Glutamatergic neuron (in vitro differentiated cells): ENCODE measurements around the gene GRID1. TPM values are rescaled to one million over a fixed set of nuclear protein-coding genes. Genes with fewer than 3 reads are reported as not detected.

Experiments
- DNase-seq: peaks from one replicate; pipeline ENCODE4 v3.0.0; 2022
- H3K27ac Mint-ChIP-seq: one replicate; pipeline ENCODE4 v1.8.0; 2020; ENCODE audit warnings: mild to moderate bottlenecking, mixed read lengths, inconsistent platforms; ENCODE audit not compliant: unreplicated experiment
- H3K27me3 Mint-ChIP-seq: one replicate; pipeline ENCODE4 v1.8.0; 2020; ENCODE audit warnings: mild to moderate bottlenecking, moderate library complexity, mixed read lengths, inconsistent platforms; ENCODE audit not compliant: unreplicated experiment
- H3K36me3 Mint-ChIP-seq: one replicate; pipeline ENCODE4 v1.8.0; 2020; ENCODE audit warnings: mild to moderate bottlenecking, mixed read lengths, inconsistent platforms; ENCODE audit not compliant: unreplicated experiment
- H3K4me1 Mint-ChIP-seq: one replicate; pipeline ENCODE4 v1.8.0; 2020; ENCODE audit warnings: mild to moderate bottlenecking, low read depth, mixed read lengths, inconsistent platforms; ENCODE audit not compliant: unreplicated experiment
- H3K4me3 Mint-ChIP-seq: one replicate; pipeline ENCODE4 v1.8.0; 2020; ENCODE audit warnings: mild to moderate bottlenecking, mixed read lengths, inconsistent platforms; ENCODE audit not compliant: unreplicated experiment
- H3K9me3 Mint-ChIP-seq: one replicate; pipeline ENCODE4 v1.8.0; 2020; ENCODE audit warnings: mild to moderate bottlenecking, moderate library complexity, mixed read lengths, inconsistent platforms; ENCODE audit not compliant: unreplicated experiment
- CTCF ChIP-seq: fragments of 200-600 bp; sonication (generic); IDR thresholded peaks from one replicate; pipeline ENCODE4 v1.5.0; 2021; ENCODE audit not compliant: partially characterized antibody, unreplicated experiment
- total RNA-seq: library from RNA; stranded (reverse); fragmentation: NEBNext Ultra II Directional; extraction: Animal tissue kit (Norgen Biotek cat#: 25700); gene quantifications from one replicate; pipeline ENCODE4 v1.2.1, GENCODE V29; 2021; ENCODE audit not compliant: unreplicated experiment

The GRID1 gene
- total RNA-seq, 1 donor from 2014 or later = 8.0 TPM

DNA sequence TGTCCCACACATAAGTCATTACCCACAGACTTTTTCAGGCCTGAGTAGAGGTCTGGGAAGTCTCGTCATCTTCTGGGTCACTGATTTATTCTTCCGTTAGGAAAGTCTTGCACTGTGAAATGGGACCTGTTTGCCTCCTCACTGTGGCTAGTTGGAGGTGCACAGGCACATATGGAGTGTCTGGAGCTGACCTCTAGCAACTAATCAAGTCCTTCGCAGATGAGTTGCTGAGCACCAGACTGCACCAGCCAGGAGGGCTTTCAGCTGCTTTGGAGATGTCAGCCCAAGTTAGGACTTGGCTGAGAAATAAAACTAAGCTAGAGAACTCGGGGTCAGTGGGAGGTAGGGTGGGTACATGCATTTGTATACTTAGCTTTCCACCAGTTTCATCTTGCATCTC, 578.0 kb downstream of the GRID1 start:
- Mint-ChIP-seq H3K27me3 (peaks cover 4% of the 10 kb centered on the region), H3K4me1 (peaks cover 15% of the 10 kb centered on the region), H3K9me3 (peaks cover 3% of the 10 kb centered on the region), H3K36me3 (no peaks in the 10 kb centered on the region), H3K4me3 (no peak overlapping the region), H3K27ac (no peak overlapping the region)
- no peak for TF ChIP-seq CTCF
- DNase-seq = no peak

GRCh38 chr10:85787881-85788280, 578.7 kb downstream of the GRID1 start:
- no peak for DNase-seq
- no peak for TF ChIP-seq CTCF
- Mint-ChIP-seq H3K27me3 (peaks cover 4% of the 10 kb centered on the region), H3K36me3 (no peaks in the 10 kb centered on the region), H3K4me3 (no peak overlapping the region), H3K27ac (no peak overlapping the region), H3K4me1 (peaks cover 15% of the 10 kb centered on the region), H3K9me3 (peaks cover 3% of the 10 kb centered on the region)

GRCh38 chr10:85787393-85787792, 579.2 kb downstream of the GRID1 start:
- Mint-ChIP-seq H3K4me3 (no peak overlapping the region), H3K4me1 (peaks cover 17% of the 10 kb centered on the region), H3K9me3 (peaks cover 3% of the 10 kb centered on the region), H3K36me3 (no peaks in the 10 kb centered on the region), H3K27ac (no peak overlapping the region), H3K27me3 (peaks cover 4% of the 10 kb centered on the region)
- DNase-seq = no peak
- TF ChIP-seq CTCF = no peak

GRCh38 chr10:85786401-85786899, 580.1 kb downstream of the GRID1 start:
- H3K4me3 Mint-ChIP-seq = no peak overlapping the region
- no peaks in the 10 kb centered on the region for H3K36me3 Mint-ChIP-seq
- peaks cover 4% of the 10 kb centered on the region for H3K27me3 Mint-ChIP-seq
- DNase-seq = peak; percentile 63
- H3K9me3 Mint-ChIP-seq = peaks cover 3% of the 10 kb centered on the region
- peaks cover 18% of the 10 kb centered on the region for H3K4me1 Mint-ChIP-seq
- no peak for TF ChIP-seq CTCF
- no peak overlapping the region for H3K27ac Mint-ChIP-seq

GRCh38 chr10:85784792-85785191, 581.8 kb downstream of the GRID1 start:
- Mint-ChIP-seq H3K27ac (no peak overlapping the region), H3K36me3 (no peaks in the 10 kb centered on the region), H3K9me3 (peaks cover 2% of the 10 kb centered on the region), H3K4me3 (no peak overlapping the region), H3K27me3 (peaks cover 4% of the 10 kb centered on the region), H3K4me1 (peaks cover 11% of the 10 kb centered on the region)
- DNase-seq = no peak
- no peak for TF ChIP-seq CTCF
